Lower leg skin (tissue), 4 donors: ENCODE measurements around the gene NPC1L1. TPM values are rescaled to one million over a fixed set of nuclear protein-coding genes. Genes with fewer than 3 reads are reported as not detected.

Experiments used
- DNase-seq, 2 donors: peaks; one replicate each; pipeline ENCODE4 v3.0.0-alpha.2; 2019; ENCODE audit warnings: low spot score in 2 of 2
- H3K4me3 ChIP-seq: fragments of 200-600 bp; sonication (generic); 2 replicates; pipeline ENCODE4 v1.5.1; 2017; ENCODE audit warnings: mild to moderate bottlenecking, low read depth; ENCODE audit not compliant: poor library complexity, severe bottlenecking
- POLR2A ChIP-seq, 2 donors: fragments of 450-650 bp; IDR thresholded peaks; one replicate each; pipeline ENCODE4 v1.6.1; 2016 to 2017; ENCODE audit warnings: antibody characterized with exemption in 2 of 2, mild to moderate bottlenecking in 1 of 2, moderate library complexity in 1 of 2
- WGBS, 2 donors: methylation state at CpG; one replicate each; pipeline ENCODE4 v1.1.5; 2018; 5-methylcytosine and 5-hydroxymethylcytosine counted together
- intact Hi-C: fragments of 100-400 bp; cut with DNase I; formaldehyde crosslinking; loops from one replicate; pipeline ENCODE4 v1.15.0; 2023; ENCODE audit warnings: low total_unique reads
- total RNA-seq, 4 donors: library from RNA; depleted of rRNA; stranded (reverse); fragments of >200 nt; gene quantifications; one replicate each; pipeline ENCODE4 v1.1.0, GENCODE V29; 2016
- TF ChIP-seq, protein P1 (sequence below), 3 donors: fragments of 450-650 bp; IDR thresholded peaks; one replicate each; pipeline ENCODE4 v1.5.1; 2016; ENCODE audit warnings: antibody characterized with exemption in 3 of 3, mild to moderate bottlenecking in 3 of 3, moderate library complexity in 2 of 3

Gene NPC1L1
- total RNA-seq, 4 donors from 2014 or later = 0.08 to 0.13 (median 0.10) TPM; not detected in 1

- DNase-seq = peak; percentile 94 to 98
- TF ChIP-seq POLR2A (IDR thresholded peaks at IDR 0.05) = peak in 1 of 2 donors; percentile 55
- TF ChIP-seq, protein P1, sequence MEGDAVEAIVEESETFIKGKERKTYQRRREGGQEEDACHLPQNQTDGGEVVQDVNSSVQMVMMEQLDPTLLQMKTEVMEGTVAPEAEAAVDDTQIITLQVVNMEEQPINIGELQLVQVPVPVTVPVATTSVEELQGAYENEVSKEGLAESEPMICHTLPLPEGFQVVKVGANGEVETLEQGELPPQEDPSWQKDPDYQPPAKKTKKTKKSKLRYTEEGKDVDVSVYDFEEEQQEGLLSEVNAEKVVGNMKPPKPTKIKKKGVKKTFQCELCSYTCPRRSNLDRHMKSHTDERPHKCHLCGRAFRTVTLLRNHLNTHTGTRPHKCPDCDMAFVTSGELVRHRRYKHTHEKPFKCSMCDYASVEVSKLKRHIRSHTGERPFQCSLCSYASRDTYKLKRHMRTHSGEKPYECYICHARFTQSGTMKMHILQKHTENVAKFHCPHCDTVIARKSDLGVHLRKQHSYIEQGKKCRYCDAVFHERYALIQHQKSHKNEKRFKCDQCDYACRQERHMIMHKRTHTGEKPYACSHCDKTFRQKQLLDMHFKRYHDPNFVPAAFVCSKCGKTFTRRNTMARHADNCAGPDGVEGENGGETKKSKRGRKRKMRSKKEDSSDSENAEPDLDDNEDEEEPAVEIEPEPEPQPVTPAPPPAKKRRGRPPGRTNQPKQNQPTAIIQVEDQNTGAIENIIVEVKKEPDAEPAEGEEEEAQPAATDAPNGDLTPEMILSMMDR (IDR thresholded peaks at IDR 0.05) = no peak
- peak within 1 kb of the TSS; percentile 93 for H3K4me3 ChIP-seq
- WGBS, 2 donors = 0% methylated on average over 47 to 52 of the region's 74 CpGs
- intact Hi-C loops = no loop called here
Measured at GRCh38 chr7:44573464-44574286, 32.5 kb upstream of the NPC1L1 start, which contains the start of gene DDX56. TSS of gene DDX56 (minus strand) at chr7:44573908. CDS start at chr7:44573895, 13 bp downstream.

- intact Hi-C loops = no loop called here
- DNase-seq = no peak
- no peak overlapping the region for H3K4me3 ChIP-seq
- TF ChIP-seq, protein P1 (IDR thresholded peaks at IDR 0.05) = no peak
- no peak for TF ChIP-seq POLR2A (IDR thresholded peaks at IDR 0.05)
- WGBS, 2 donors = 53 to 61% methylated on average over 5 of the region's 5 CpGs
Measured at GRCh38 chr7:44572771-44573170, 31.6 kb upstream of the NPC1L1 start.

DNA sequence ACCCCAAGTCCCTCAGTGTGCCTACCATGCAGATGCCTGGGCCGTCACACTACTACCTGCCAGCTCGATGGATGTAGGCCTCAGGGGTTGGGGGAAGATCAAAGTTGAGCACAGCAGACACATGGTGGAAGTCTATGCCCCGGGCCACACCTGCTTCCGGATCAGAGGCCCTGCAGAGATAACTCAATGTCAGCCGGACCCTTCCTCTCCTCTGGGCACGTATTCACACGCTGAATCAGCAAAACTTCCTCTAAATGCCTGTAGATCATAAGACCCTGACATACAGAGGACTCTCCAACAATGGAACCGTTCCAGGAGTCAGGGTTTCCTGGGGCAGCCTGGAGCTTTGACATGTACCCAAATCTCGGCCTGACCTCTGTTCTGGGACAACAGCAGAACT is 28.8 kb upstream of the NPC1L1 start:
- TF ChIP-seq POLR2A (IDR thresholded peaks at IDR 0.05) = no peak
- TF ChIP-seq, protein P1 (IDR thresholded peaks at IDR 0.05) = no peak
- intact Hi-C loops = loop anchor here (10.0 kb wide), 1 partner anchor 75 kb away; the partner anchor contains the start of gene NUDCD3
- H3K4me3 ChIP-seq = no peak overlapping the region
- no peak for DNase-seq
- WGBS, 2 donors = 87 to 89% methylated on average over 9 of the region's 9 CpGs

DNA sequence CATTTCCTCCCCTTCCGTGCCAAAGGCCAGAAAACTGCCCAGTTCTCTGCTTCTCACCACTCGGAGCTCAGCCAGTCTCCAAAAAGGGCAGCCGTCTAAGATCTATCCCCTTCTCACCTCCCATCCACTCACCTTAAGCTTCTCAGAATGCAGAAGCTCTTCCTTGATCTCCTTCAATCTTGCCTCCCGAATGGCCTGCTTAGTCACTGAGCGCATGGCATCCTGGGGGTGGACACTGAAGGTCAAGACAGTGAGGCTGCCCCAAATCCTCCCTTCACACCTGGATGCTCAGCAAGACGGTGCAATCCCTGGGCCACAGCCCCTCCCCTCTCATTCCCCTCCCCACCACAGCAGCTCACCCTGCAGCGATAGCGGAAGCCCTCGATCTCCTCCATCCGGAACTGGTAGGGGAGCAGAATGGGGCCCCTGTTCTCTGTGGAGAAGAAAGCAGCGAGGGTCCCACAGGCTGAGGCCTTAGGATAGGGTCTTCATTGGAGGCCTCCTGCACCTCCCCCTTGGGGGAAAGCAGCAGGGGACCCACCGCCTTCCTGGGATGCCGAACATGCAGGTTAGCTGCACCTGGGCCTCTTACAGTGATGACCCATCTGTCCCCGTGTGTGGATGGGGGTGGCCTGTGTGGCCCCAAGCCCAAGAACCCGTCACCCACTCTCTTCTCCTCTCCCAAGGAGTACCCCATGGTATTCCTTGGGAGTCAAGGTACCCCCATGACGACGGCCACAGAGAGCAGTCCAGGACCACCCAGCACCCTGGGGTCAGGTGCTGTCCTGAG is 27.8 kb upstream of the NPC1L1 start:
- TF ChIP-seq, protein P1 (IDR thresholded peaks at IDR 0.05) = no peak
- no peak for TF ChIP-seq POLR2A (IDR thresholded peaks at IDR 0.05)
- intact Hi-C loops = loop anchor here (10.0 kb wide), 1 partner anchor 74 kb away; the partner anchor contains the start of gene NUDCD3
- no peak for DNase-seq
- 88 to 94% methylated on average over 17 of the region's 17 CpGs for WGBS, 2 donors
- H3K4me3 ChIP-seq = no peak overlapping the region

- H3K4me3 ChIP-seq = no peak overlapping the region
- intact Hi-C loops = loop anchor here (10.0 kb wide), 1 partner anchor 73 kb away; the partner anchor contains the start of gene NUDCD3
- 90 to 93% methylated on average over 6 of the region's 6 CpGs for WGBS, 2 donors
- TF ChIP-seq, protein P1 (IDR thresholded peaks at IDR 0.05) = no peak
- TF ChIP-seq POLR2A (IDR thresholded peaks at IDR 0.05) = no peak
- no peak for DNase-seq
Measured at GRCh38 chr7:44567884-44568283, 26.8 kb upstream of the NPC1L1 start.
